Myocyte (in vitro differentiated cells): Measurements from ENCODE around the gene ZAR1. TPM values are rescaled to one million over a fixed set of nuclear protein-coding genes. Genes with fewer than 3 reads are reported as not detected.

ENCODE experiments used
- DNase-seq: peaks from one replicate; pipeline ENCODE4 v3.0.0-alpha.2; 2012; ENCODE audit warnings: low read depth
- total RNA-seq: library from RNA; depleted of rRNA; stranded (reverse); fragments of >200 nt; gene quantifications from 2 replicates; pipeline ENCODE4 v1.2.3, GENCODE V29; 2014

The ZAR1 gene
- total RNA-seq, 1 donor from 2014 or later, result not detected

- no peak for DNase-seq
Measured at GRCh38 chr4:48489683-48490011, 405 bp upstream of the ZAR1 start.

GRCh38 chr4:48490680-48491513 lies 845 bp downstream of the ZAR1 start:
- DNase-seq, result no peak

- no peak for DNase-seq
Measured at GRCh38 chr4:48491514-48492176, 1.6 kb downstream of the ZAR1 start.

- DNase-seq, result no peak
Measured at GRCh38 chr4:48493452-48494100, 3.5 kb downstream of the ZAR1 start.

GRCh38 chr4:48495941-48496340 lies 5.9 kb downstream of the ZAR1 start:
- no peak for DNase-seq

GRCh38 chr4:48498895-48499294 lies 8.8 kb downstream of the ZAR1 start:
- DNase-seq, result no peak

GRCh38 chr4:48499551-48500066 lies 9.6 kb downstream of the ZAR1 start:
- DNase-seq, result no peak

GRCh38 chr4:48503233-48504025 lies 13.4 kb downstream of the ZAR1 start:
- DNase-seq, result no peak

- DNase-seq, result no peak
Measured at GRCh38 chr4:48504026-48504330, 13.9 kb downstream of the ZAR1 start.

- DNase-seq, result no peak
Measured at GRCh38 chr4:48504352-48504751, 14.3 kb downstream of the ZAR1 start.

- DNase-seq, result no peak
Measured at GRCh38 chr4:48506716-48507115, 16.7 kb downstream of the ZAR1 start.

- peak; percentile 41 for DNase-seq
Measured at GRCh38 chr4:48509543-48509942, 19.5 kb downstream of the ZAR1 start.

GRCh38 chr4:48518143-48518542 lies 28.1 kb downstream of the ZAR1 start:
- DNase-seq, result no peak

- no peak for DNase-seq
Measured at GRCh38 chr4:48526406-48526805, 36.4 kb downstream of the ZAR1 start.

- no peak for DNase-seq
Measured at GRCh38 chr4:48538358-48538757, 48.3 kb downstream of the ZAR1 start.

GRCh38 chr4:48539597-48539996 lies 49.5 kb downstream of the ZAR1 start:
- DNase-seq, result no peak

- no peak for DNase-seq
Measured at GRCh38 chr4:48542888-48543287, 52.8 kb downstream of the ZAR1 start.

GRCh38 chr4:48543796-48544195 lies 53.7 kb downstream of the ZAR1 start:
- no peak for DNase-seq
